ENCODE results near the gene GIPR.

DNA sequence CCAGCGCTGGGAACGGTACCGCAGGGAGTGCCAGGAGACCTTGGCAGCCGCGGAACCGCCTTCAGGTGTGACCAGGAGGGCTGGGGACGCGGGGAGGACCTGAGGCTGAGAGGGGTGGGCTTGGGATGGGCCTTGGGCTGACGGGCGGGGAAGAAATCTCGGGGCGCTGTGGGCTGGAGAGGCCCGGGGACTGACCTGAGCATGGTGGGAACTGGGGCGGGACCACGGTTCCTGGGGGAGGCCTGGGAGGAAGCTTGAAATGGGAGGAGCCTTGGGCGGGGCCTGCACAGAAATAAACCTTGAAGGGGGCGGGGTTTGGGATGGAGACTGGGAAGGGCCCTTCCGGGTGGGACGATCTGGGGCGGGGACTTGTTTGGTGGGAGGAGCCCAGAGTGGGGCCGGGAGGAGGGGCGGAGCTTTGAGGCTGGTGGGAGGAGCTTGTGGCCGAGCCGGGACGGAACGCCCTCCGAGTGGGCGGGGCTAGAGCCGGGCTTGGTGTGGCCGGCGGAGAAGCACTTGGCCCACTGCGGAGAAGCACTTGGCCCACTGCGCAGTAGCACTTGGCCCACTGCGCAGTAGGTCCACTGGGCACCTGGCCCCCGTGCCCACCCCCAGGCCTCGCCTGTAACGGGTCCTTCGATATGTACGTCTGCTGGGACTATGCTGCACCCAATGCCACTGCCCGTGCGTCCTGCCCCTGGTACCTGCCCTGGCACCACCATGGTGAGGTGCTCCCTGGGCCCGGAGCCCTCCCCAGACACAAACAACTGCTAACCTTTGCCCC, 2.8 kb downstream of the GIPR start:
- TF ChIP-seq EZH2 (IDR thresholded peaks at IDR 0.05; ENCODE audit: insufficient read depth, poor library complexity, severe bottlenecking) (no peak), EZH2phosphoT487 (IDR thresholded peaks at IDR 0.05; ENCODE audit: insufficient read depth, low read depth) (no peak)

Measured in GM23248 (cell line).